HFFc6 (cell line): ENCODE data around the gene FHIP1B. TPM values are rescaled to one million over a fixed set of nuclear protein-coding genes. Genes with fewer than 3 reads are reported as not detected.

Experiments
- DNase-seq: peaks from one replicate; pipeline ENCODE4 v3.0.0-alpha.2; 2018
- H3K27ac Mint-ChIP-seq: 2 replicates; pipeline ENCODE4 v1.8.0; 2020; ENCODE audit warnings: mild to moderate bottlenecking, mixed read lengths
- H3K27me3 Mint-ChIP-seq: 2 replicates; pipeline ENCODE4 v1.8.0; 2021; ENCODE audit warnings: mild to moderate bottlenecking, moderate library complexity, mixed read lengths; ENCODE audit not compliant: insufficient read depth
- H3K36me3 Mint-ChIP-seq: 2 replicates; pipeline ENCODE4 v1.8.0; 2021; ENCODE audit warnings: low read depth, mixed read lengths
- H3K4me1 Mint-ChIP-seq: 2 replicates; pipeline ENCODE4 v1.8.0; 2020; ENCODE audit warnings: low read depth, mixed read lengths
- H3K4me3 Mint-ChIP-seq: 2 replicates; pipeline ENCODE4 v1.8.0; 2020; ENCODE audit warnings: mild to moderate bottlenecking, moderate library complexity, mixed read lengths
- H3K9me3 Mint-ChIP-seq: 2 replicates; pipeline ENCODE4 v1.8.0; 2020; ENCODE audit warnings: mild to moderate bottlenecking, mixed read lengths
- total RNA-seq, 6 experiments: library from RNA; stranded (reverse); fragmentation: NEBNext Ultra II Directional; extraction: Animal tissue kit (Norgen Biotek cat#: 25700); gene quantifications; 2 replicates in 1 of 6; 3 replicates in 5 of 6; pipeline ENCODE4 v1.2.3, GENCODE V29; 2021
- TF ChIP-seq, protein P1 (sequence below): fragments of 200-600 bp; sonication (generic); IDR thresholded peaks from 2 replicates; pipeline ENCODE4 v1.5.0; 2021; ENCODE audit warnings: antibody characterized with exemption, mild to moderate bottlenecking

The FHIP1B gene
- total RNA-seq, 6 experiments from 2014 or later, result 12.7 to 15.6 (median 14.7) TPM

DNA sequence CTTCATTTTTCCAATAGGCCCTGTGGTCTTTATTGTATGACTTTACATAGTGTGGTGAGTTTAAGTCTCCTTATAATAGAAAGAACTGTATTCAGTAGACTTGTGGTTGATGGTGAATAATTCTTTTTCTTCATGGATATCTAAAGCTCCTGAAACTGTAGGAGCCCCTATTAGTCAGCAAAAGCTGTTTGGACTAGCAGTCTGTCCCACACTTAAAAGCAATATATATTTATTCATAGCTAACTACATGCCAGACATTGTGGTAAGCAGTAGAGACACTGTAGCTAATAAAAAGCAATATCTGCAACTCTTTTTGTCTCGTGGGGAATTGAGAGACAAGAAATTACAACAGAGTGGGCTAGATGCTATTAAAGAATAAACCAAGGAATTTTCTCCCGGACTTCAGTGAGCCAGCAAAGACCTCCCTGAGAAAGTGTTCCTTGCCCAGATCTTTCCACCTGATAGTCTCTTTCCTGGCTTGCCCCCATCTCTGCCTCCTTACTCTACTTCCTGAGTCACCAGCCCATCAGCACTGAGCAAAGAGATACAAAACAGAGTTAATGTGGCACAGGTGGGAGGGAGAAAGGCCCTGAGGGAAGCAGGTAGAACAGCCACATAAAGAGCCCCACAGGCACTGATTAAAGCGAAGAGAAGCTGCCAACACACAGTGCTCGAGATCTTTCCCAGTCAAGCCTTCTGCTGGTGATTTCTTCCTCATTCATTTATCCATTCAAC, 36.8 kb downstream of the FHIP1B start:
- Mint-ChIP-seq H3K9me3 (no peaks in the 10 kb centered on the region), H3K4me3 (no peak overlapping the region), H3K27me3 (peaks cover 2% of the 10 kb centered on the region), H3K36me3 (no peaks in the 10 kb centered on the region), H3K27ac (no peak overlapping the region), H3K4me1 (peaks cover 20% of the 10 kb centered on the region)
- TF ChIP-seq, protein P1, sequence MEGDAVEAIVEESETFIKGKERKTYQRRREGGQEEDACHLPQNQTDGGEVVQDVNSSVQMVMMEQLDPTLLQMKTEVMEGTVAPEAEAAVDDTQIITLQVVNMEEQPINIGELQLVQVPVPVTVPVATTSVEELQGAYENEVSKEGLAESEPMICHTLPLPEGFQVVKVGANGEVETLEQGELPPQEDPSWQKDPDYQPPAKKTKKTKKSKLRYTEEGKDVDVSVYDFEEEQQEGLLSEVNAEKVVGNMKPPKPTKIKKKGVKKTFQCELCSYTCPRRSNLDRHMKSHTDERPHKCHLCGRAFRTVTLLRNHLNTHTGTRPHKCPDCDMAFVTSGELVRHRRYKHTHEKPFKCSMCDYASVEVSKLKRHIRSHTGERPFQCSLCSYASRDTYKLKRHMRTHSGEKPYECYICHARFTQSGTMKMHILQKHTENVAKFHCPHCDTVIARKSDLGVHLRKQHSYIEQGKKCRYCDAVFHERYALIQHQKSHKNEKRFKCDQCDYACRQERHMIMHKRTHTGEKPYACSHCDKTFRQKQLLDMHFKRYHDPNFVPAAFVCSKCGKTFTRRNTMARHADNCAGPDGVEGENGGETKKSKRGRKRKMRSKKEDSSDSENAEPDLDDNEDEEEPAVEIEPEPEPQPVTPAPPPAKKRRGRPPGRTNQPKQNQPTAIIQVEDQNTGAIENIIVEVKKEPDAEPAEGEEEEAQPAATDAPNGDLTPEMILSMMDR, result no peak
- no peak for DNase-seq

DNA sequence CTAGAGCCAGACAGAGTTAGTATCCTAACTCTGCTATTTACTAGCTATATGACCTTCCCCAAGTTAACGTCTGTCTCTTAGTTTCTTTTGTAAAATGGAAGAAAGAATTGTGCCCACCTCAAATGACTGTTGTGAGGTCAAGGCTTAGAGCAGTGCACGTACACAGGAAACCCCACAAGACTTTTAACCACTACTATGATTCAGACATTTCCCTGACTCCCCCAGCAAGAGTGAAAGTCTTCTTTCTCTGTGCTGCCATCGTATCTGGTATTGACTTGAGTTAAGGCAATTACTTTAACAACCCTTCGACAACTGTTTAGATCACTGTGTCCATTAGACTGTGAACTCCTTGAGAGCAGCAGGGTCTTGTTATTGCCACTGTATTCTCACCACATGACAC, 38.0 kb downstream of the FHIP1B start:
- Mint-ChIP-seq H3K4me1 (peaks cover 7% of the 10 kb centered on the region; the same call in 1 of the 2 replicates), H3K27ac (no peak overlapping the region), H3K9me3 (no peaks in the 10 kb centered on the region), H3K27me3 (peaks cover 2% of the 10 kb centered on the region), H3K36me3 (no peaks in the 10 kb centered on the region), H3K4me3 (no peak overlapping the region)
- TF ChIP-seq, protein P1, result no peak
- no peak for DNase-seq

DNA sequence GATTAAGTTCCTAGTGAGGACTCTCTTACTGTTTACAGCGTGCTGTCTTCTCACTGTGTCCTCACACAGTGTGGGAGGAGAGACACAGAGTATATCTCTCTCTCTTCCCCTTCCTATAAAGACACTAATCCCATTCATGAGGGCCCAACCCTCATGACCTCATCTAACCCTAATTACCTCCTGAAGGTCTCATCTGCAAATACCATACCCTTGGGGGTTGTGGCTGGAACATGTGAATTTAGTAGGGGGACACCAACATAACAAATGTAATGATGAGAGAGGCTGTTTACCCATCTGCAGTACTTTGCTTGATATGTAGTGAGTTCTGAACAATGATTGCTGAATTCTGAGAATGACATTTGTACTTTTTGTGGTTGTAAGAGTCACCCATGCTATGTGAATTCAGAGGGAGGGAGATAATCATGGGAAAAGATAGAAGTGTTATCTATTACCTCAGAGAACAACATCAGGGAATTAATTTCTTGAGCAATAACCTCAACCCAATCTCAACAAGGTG, 40.3 kb downstream of the FHIP1B start:
- no peaks in the 10 kb centered on the region for H3K9me3 Mint-ChIP-seq
- H3K4me3 Mint-ChIP-seq, result no peak overlapping the region
- no peaks in the 10 kb centered on the region for H3K4me1 Mint-ChIP-seq
- no peaks in the 10 kb centered on the region for H3K36me3 Mint-ChIP-seq
- peaks cover under 1% of the 10 kb centered on the region for H3K27me3 Mint-ChIP-seq
- H3K27ac Mint-ChIP-seq, result no peak overlapping the region
- DNase-seq, result no peak
- TF ChIP-seq, protein P1, result no peak

DNA sequence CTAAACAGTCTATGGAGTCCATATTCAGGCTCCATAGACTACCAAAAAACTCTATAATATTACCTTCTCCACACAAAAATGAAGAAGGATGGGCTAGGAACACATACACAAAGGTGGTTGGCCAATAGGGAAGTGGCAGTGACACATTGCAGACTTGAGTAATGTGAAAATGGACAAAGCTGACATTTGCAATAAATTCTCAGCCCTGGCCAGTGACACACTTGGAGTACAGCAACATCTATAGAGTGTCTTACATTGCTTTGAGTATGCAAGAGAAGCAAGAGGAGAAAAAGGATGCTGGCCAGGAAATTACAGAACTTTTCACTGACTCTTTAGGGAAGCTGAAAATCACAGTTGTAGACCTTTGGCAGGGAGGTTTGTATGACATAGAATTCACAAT, 42.7 kb downstream of the FHIP1B start:
- DNase-seq, result no peak
- Mint-ChIP-seq H3K27ac (no peak overlapping the region), H3K4me1 (no peaks in the 10 kb centered on the region), H3K36me3 (no peaks in the 10 kb centered on the region), H3K4me3 (no peak overlapping the region), H3K27me3 (no peaks in the 10 kb centered on the region), H3K9me3 (no peaks in the 10 kb centered on the region)
- TF ChIP-seq, protein P1, result no peak

DNA sequence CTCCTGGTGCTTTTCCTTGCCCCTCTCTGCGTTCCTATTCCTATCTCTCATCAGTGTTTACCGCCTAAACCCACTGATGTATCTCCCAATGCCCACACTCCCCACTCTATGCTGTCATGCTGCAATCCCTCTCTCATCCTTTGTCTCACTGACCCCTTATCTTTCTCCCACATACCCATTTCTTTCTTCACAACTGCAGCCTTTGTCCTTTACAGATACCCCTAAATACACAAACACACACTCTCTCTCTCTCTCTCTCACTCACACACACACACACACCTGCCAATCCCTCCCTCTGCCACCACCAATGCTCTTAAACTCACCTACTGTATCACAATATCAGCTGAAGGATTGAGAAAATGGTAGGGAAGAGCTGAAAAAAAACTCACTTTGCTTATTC, 59.0 kb downstream of the FHIP1B start:
- H3K36me3 Mint-ChIP-seq, result no peaks in the 10 kb centered on the region
- H3K27ac Mint-ChIP-seq, result no peak overlapping the region
- peaks cover 2% of the 10 kb centered on the region; the same call in 1 of the 2 replicates for H3K27me3 Mint-ChIP-seq
- H3K9me3 Mint-ChIP-seq, result no peaks in the 10 kb centered on the region; the same call in 1 of the 2 replicates
- no peak overlapping the region for H3K4me3 Mint-ChIP-seq
- no peaks in the 10 kb centered on the region for H3K4me1 Mint-ChIP-seq
- TF ChIP-seq, protein P1, result no peak
- no peak for DNase-seq
